NOMO-1 treated with dmso at 0.1 percent for 144 hours (cell line): Measurements from ENCODE around the gene YWHAG.
A peak's percentile ranks its signal among the peaks of the same experiment; 100 is the strongest.
"Not testable (repeated sequence)": the region's sequence is repeated elsewhere in the genome, so short reads cannot be mapped to it uniquely, and the experiment has no call there.

Source experiments
- DNase-seq: peaks from one replicate; lab custom pipeline; 2025; ENCODE audit not compliant: unreplicated experiment; lab: John Stamatoyannopoulos, UW

YWHAG gene

DNA sequence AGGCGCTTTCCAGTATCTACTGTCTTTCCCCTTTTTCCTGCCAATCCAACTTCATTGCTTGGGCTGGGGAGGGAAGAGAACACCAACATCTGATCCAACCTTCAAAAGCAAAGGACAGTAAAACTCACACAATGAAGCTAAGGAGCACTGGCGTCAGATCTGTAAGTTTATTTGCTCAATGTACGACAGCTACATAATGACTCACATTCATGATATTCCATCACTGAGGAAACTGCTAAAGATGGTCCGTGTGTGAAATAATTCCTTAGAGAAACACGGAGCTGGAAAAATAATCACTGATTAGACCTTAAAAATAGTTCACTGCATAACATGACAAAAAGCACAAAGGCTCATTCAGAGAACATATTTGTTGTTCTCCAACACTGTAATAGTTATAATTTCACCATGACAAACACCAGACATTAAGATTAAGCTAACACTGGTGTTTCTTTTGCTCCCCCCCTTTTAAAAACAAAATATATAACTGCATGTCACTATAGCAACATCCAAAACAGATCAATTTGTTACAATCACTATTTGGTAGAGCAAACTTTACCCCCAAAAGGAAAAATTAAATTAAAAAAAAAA is 32.1 kb downstream of the YWHAG start:
- DNase-seq = no peak

DNA sequence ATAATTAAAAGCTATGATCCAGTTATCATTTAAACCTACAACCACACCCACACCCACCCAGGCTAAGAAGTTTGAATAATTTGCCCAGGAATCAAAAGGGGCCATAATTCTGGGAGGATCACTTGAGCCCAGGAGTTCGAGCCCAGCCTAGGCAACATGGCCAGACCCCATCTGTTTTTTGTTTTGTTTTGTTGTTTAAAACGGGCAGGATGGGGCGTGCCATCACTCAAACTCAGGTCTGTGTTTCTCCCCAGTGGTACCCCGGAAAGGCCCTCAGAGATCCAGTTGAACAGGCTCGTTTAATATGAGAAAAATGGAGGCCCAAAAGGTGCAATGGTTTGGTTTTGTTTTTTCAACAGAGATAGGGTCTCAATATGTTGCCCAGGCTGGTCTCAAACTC is 33.0 kb downstream of the YWHAG start:
- no peak for DNase-seq

DNA sequence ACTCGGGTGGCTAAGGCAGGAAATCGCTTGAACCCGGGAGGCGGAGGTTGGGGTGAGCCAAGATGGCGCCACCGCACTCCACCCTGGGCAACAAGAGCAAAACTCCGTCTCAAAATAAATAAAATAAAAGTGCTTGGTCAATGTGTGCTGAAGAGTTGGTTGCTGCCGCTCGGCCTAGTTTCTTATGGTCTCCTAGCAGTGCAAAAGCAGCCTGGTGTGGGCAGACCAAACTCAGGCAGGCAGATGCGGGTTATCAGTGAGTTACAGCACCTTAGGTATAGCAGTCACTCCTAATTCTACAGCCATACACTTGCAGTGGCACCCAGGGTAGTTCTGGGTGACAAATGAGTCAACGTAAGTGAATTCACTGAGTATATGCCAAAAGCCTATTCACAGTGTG is 33.7 kb downstream of the YWHAG start:
- no peak for DNase-seq

DNA sequence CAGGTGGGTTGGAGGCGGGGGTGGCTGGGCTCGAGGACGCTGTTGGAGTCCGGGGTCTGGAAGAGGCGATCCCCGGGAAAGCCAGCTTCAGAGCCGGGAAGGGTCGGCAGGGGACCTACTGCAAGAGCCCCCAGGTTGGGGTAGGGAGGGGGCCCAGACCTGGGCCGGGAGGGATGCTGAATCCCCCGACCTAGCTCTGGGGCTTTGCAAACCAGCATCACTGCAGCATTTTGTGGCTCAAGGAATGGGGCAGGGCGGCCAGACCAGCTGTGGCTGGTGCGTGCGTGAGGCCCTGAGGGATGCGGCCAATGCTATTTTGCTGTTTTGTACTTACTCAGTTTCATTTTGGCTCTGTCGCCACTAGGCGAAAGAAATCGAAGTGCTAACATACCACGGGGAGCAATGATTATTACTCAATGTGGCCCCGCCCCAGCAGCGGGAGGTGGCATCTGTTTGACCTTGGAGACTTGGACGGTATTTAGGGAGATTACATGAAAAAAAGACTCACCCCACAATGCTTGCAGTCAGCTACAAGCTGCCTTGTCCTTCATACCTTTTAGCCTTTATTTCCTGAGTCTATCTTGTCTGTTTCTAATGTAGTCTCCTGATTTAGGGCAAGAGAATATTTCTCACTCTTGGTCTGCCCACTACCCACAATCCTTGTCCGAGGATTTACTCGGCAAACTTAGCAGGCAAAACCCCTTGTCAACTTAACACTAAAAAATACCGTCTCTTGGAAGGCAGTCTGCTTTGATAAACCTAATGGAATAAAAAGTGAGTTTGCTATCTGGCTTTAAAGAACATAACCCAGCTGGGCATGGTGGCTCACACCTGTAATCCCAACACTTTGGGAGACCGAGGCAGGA is 40.1 kb downstream of the YWHAG start:
- peak; percentile 90 for DNase-seq

DNA sequence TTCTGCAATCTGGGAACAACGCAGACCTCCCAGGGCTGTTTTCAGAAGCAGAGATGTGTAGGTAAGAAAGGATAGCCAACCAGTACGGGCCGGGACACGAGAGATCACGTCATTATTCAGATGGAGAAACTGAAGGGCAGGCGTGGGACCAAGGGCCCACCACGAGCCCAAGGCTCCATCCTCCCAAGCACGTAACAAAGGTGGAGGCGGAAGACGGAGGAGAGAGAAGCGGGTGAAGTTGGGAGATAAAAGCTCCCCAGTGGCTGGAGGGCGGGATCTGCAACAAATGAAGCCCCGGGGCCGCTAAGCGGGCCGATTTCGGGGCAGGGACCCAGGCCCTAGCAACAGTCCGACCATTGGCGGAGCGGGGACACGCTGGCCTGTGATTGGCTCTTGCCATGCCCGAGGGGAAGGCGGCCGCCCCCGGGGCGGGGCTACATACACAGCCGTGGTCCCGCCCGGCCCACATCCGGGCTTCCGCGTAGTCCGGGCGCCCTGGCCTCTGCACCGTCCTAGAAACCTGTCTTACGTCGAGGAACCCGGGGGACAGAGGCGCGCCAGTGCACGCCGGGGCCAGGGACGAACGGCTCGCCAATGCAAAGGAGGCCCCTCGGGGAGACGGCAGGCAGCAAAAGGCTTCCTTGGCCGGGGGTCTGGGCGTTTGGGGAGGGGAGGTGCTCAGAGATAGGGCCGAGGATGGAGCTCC is 40.9 kb downstream of the YWHAG start:
- peak; percentile 100 for DNase-seq

DNA sequence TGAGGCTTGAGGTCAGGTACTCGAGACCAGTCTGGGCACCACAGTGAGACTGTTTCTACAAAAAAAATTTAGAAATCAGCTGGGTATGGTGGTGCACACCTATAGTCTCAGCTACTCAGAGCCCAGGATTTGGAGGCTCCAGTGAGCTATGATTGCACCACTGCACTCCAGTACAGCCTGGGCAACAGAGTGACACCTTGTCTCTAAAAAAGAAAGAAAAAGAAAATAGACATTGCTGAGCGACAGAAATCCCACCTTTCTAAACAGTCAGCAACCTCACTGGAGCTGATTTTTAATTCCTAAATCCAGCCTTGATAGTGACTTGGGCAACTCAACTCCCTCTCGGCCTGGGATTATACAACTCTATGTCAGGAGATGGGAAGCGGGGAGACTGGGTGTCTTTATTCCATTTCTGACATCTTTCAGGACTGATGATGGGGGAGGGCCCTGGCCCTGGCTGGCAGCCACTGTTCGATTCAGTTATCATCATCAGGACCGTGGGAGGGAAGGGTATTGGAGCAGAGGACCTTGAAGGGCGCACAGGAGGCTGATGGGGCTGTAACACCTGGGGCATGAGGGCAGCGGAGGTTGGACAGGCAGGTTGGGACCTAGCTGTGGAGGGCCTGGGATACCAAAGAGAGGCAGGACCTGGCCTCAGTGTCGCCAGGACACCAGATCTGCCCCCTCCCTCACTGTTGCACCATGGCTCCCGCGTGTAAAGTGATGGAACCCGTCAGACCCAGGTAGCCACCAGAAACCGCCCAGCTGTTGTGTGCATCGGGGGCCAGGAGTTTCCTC is 41.6 kb downstream of the YWHAG start:
- DNase-seq = no peak

DNA sequence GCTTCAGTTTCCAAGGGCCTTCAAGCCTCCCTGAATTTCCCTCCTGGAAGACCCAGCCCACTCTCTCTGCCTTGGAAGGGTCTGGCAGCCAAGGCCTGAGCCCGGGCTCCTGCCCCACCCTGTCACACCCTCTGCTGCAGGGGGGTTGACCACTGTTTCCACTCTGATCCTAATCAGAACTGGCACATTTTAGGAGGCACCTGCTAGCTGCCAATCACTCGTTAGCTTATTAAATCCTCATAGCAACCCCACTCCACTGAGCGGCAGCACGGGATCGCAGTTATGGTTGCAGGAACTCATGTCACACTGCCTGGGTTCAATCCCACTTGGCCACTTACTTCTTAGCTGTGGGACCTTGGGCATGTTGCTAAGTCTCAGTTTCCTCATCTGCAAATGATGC is 43.4 kb downstream of the YWHAG start:
- no peak for DNase-seq

DNA sequence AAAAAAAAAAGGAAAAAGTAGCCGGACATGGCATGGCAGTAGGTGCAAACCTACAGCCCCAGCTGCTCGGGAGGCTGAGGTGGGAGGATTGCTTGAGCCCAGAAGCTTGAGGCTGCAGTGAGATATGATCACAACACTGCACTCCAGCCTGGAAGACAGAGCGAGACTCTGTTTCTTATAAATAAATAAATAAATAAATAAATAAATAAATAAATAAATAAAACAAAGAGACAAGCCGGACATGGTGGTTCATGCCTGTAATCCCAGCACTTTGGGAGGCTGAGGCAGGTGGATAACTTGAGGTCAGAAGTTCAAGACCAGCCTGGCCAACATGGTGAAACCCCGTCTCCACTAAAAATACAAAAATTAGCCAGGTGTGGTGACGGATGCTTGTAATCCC is 44.1 kb downstream of the YWHAG start:
- not testable (repeated sequence) for DNase-seq

DNA sequence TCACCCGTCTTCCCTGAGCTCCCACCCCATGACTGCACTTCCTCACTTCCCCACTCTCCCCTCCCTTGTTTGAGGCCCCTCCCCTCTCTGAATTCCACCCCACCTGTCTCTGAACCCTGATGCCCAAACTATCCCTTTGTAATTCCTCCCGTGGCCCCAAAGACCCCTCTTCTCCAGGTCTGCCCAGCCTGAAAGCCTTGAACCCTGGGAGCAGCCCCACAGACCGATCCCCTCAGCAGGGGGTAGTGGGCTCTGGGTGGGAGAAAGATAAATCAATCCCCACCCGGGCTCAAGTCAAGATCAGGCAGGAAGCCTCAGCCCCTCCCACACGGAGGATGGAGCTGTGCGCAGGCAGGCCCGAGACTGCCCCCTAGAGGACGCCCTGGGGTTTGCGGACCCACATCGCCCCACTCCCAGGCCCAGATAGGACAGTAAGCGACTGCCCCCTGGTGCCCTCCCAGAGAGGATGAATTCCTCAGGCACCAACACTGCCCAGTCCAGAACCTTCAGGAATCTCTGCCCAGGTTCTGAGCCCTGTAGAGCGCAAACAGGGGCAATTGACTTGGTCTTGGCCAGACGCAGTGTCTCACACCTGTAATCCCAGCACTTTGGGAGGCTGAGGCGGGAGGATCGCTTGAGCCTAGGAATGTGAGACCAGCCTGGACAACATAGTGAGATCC is 44.6 kb downstream of the YWHAG start:
- peak; percentile 99 for DNase-seq

DNA sequence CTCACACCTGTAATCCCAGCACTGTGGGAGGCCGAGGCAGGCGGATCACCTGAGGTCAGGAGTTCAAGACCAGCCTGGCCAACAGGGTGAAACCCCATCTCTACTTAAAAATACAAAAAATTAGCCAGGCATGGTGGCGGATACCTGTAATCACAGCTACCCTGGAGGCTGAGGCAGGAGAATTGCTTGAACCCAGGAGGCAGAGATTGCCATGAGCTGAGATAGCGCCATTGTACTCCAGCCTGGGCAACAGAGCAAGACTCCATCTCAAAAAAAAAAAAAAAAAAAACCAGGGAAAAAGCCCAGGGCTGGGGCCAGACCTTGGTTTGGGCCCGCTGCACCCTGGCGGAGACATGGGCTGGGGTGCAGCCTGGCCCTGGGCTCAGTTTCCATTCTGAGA is 47.0 kb downstream of the YWHAG start:
- DNase-seq = not testable (repeated sequence)

DNA sequence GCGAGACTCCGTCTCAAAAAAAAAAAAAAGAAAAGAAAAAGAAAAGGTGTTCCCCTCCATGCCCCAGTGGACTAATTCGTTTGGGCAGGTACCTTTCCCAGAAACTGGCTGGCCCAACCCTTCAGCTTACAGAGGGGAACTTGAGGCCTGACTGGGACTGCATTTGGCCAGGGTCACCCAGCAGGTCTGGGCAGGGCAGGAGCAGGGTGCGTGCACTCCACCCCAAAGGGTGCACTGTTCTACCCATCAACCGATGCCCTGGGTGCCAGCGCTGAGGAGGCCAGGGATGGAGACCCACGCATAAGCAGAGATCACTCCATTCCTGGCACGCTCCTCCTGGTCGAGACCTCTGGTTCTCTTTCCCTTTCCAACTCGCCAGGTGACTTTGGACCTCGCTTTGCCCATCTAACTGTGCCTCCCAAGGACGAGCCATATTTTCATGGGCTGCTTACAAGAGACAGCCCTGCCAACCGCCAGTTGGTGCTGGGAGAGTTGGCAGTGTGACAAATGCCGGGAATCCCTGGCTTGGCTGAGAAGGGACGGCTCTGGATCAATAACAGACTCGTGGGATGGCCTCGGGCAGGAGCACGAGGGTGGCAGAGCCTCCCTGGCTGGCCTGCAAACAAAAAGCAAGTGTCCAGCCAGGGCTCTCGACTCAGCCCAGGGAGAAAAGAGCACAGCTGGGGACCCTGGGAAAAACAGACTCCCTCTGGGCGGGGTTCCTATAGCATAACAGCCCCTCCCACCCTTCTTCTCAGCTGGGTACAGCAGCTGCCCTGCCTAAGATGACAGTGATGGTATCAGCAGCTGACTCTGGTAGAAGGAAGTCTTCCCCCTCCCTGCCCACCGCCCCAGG is 48.5 kb downstream of the YWHAG start:
- no peak for DNase-seq

DNA sequence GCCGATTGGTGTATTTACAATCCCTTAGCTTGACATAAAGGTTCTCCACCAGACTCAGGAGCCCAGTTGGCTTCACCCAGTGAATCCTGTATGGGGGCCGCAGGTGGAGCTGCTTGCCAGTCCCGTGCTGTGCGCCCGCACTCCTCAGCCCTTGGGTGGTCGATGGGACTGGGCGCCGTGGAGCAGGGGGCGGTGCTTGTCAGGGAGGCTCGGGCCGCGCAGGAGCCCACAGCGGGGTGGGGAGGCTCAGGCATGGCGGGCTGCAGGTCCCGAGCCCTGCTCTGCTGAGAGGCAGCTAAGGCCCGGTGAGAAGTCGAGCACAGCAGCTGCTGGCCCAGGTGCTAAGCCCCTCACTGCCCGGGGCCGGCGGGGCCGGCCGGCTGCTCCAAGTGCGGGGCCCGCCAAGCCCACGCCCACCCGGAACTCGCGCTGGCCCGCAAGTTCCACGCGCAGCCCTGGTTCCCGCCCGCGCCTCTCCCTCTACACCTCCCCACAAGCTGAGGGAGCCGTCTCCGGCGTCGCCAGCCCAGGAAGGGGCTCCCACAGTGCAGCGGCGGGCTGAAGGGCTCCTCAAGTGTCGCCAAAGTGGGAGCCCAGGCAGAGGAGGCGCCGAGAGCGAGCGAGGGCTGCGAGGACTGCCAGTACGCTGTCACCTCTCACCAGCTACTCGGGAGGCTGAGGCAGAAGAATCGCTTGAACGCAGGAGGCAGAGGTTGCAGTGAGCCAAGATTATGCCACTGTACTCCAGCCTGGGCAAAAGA is 49.3 kb downstream of the YWHAG start:
- DNase-seq = not testable (repeated sequence)

DNA sequence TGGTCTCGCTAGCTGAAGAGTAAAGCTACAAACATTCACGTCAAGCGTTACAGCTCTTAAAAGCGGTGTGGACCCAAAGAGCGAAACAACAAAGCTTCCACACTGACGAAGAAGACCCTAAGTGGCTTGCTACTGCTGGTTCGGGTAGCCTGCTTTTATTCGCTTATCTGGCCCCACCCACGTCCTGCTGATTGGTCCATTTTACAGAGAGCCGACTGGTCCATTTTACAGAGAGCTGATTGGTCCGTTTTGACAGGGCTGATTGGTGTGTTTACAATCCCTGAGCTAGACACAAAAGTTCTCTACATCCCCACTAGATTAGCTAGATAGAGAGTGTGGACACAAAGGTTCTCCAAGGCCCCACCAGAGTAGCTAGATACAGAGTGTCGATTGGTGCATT is 49.9 kb downstream of the YWHAG start:
- DNase-seq = not testable (repeated sequence)

DNA sequence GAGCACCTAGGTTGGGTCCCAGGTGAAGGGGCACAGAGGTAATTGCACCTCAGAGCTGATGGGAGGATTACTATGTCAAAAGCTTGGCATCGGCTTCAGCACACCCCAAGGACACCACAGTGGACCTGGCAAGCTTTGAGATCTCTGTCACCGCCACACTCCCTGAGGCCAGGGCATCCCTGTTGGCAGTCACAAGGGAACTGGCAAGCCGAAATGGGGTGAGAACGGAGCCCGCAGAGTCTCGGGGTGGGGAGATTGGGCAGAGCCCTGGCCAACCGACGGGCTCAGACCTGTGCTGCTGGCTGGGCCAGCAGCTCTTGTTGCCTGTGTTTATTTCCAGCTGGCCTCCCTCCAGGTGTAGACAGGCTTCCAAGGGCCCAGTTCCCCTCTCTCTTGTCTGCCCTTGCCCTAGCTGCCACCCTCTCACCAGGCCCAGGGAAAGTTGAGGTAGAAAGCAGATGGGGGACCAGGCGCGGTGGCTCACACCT is 53.9 kb downstream of the YWHAG start:
- no peak for DNase-seq

DNA sequence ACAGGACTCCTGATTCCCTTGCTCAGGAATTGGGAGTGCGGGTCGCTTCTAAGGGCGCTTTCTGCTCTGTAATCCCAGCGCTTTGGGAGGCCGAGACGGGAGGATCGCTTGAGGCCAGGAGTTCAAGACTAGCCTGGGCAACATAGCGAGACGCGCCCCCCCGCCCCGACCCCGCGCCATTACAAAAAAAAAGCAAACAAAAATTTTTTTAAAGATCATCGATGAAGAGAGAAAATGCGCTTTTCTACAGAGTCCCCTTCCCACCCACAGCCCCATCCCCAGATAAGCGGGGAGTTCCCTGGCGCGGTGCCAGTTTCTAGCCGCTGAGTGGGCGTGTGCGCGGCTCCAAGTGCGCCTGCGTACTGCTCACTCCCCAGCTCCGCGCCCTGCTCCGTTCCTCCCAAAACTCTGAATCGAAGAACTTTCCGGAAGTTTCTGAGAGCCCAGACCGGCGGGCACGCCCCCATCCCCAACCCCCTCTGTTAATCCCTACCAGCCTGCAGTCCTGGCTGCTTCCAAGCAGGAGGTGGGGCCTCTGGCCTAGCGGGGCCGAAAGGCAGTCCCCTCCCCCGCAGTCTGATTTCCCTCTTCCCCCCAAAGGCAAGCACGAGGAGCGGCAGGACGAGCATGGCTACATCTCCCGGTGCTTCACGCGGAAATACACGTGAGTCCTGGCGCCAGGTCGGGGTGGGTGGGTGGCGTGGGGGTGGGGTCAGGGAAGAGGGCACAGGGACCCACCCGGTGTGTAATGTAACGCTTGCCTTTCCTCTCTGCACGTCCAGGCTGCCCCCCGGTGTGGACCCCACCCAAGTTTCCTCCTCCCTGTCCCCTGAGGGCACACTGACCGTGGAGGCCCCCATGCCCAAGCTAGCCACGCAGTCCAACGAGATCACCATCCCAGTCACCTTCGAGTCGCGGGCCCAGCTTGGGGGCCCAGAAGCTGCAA is 55.3 kb downstream of the YWHAG start:
- DNase-seq = peak; percentile 97

DNA sequence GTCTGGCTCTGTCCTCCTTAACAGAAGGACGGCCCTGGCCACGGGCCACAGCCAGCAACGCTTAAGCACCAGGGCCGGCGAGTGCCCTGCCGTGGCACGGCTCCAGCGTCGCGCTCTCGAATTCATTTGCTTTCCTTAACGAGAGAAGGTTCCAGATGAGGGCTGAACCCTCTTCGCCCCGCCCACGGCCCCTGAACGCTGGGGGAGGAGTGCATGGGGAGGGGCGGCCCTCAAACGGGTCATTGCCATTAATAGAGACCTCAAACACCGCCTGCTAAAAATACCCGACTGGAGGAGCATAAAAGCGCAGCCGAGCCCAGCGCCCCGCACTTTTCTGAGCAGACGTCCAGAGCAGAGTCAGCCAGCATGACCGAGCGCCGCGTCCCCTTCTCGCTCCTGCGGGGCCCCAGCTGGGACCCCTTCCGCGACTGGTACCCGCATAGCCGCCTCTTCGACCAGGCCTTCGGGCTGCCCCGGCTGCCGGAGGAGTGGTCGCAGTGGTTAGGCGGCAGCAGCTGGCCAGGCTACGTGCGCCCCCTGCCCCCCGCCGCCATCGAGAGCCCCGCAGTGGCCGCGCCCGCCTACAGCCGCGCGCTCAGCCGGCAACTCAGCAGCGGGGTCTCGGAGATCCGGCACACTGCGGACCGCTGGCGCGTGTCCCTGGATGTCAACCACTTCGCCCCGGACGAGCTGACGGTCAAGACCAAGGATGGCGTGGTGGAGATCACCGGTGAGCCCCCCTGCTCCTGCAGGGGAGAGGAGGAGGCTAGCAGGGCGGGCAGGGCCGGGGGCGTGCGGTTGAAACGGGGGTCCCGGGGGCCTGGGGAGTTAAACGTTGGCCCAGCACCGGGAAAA is 56.2 kb downstream of the YWHAG start, which contains the start of gene HSPB1:
HSPB1 (plus strand) TSS at position 327 of the 855 bp plus-strand sequence; CDS start at position 367, 40 bp downstream.
- DNase-seq = peak; percentile 97

DNA sequence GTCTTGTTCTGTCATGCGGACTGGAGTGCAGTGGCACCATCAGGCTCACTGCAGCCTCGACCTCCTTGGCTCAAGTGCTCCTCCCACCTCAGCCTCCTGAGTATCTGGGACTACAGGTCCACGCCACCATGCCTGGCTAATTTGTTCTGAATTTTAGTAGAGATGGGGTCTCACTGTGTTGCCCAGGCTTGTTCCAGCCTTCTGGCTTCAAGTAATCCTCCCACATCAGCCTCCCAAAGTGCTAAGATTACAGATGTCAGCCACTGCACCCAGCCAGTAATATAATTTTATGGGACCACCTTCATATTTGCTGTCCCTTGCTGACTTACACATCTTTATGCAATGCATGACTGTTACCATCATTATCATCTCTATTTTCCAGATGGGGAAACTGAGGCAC is 57.8 kb downstream of the YWHAG start:
- DNase-seq = no peak
